Hematopoietic multipotent progenitor cell treated with erythropoietin and hydrocortisone succinate and interleukin-3 and kit ligand, for 15 days (in vitro differentiated cells): Measurements from ENCODE around the gene MOB1B.
"Not testable (repeated sequence)": the region's sequence is repeated elsewhere in the genome, so short reads cannot be mapped to it uniquely, and the experiment has no call there.

Source experiments
- DNase-seq: peaks from one replicate; pipeline ENCODE4 v3.0.0-alpha.2; 2015; ENCODE audit warnings: low spot score

The MOB1B gene

DNA sequence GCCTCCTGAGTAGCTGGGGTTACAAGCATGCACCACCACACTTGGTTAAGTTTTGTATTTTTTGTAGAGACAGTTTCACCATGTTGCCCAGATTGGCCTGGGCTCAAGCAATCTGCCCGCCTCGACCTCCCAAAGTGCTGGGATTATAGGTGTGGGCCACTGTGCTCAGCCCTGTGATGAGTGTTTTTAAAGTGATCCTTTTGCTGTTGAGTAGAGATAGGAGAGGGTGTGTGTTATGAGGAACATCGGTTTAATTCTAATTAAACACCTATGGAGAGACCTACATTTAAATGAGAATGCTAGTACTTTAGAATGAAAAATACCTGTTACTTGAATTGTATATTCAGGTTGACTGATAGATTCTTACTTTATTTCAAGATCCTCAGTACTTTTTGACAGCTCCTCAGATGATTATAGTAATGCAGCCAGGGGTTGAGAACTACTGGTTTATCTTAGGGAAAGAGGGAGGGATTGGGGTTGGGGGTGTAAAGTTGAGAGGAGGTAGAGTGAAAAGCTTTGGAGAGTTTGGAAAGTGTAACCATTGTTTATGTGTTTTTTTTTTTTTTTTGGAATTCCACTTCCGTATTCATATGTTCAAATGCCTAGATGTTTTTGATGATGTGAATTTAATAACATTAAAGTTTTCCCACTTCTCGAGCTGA is 54.5 kb downstream of the MOB1B start:
- DNase-seq: peak; percentile 39

DNA sequence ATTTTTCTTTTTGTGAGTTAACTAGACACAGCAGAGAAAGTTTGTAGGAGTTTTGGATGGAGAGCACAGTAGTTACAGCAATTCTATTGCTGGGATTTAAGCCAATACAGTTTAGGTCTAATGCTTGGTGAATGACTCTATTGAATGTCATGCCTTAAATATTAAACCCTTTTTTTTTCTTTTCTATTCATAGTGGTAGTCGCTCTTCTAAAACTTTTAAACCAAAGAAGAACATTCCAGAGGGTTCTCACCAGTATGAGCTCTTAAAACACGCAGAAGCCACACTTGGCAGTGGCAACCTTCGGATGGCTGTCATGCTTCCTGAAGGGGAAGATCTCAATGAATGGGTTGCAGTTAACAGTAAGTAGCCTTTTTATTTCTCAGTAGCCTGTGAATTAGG is 56.5 kb downstream of the MOB1B start:
- DNase-seq: no peak

DNA sequence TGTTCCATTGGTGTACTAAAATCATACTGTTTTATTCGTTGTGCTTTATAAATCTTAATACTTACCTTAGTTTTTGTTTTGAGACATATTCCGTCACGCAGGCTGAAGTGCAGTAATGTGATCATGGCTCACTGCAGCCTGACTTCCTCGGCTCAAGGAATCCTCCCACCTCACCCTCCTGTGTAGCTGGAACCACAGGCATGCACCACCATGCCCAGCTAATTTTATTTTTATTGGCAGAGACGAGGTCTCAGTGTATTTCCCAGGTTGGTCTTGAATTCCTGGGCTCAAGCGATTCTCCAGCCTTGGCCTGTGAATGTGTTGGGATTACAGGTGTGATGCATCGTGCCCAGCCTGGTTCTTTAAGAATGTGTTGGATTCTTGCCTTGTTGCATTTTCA is 66.9 kb downstream of the MOB1B start:
- DNase-seq: no peak

GRCh38 chr4:70976252-70976651 is 74.1 kb downstream of the MOB1B start:
- peak; percentile 77 for DNase-seq

DNA sequence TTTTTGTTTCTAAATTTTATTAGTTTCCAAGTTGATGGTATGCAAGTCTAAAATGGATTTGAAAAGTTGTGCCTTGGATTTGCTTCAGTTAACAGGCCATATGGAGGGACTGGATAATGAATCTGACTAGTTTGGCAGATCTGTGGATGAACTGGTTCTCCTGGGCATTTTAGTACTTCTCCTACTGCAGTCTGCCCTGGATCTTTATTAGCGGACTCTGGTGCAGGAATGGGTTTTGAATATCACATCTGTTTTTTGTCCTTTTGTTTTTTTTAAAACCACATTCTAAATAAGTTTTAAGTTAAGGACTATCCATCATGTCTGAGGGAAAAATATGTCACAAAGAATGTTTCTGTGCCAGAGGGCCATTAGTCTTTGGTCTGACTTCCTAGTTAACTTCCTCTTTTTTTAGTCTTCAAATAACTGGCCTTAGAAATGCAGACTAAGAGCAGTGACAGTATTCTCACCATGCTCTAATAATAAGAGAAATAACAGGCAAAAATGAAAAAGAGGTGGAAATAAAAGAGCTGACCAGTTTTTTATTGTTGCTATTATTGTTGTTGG is 77.4 kb downstream of the MOB1B start:
- no peak for DNase-seq

GRCh38 chr4:70980196-70980595 is 78.0 kb downstream of the MOB1B start:
- no peak for DNase-seq

GRCh38 chr4:70984106-70984505 is 81.9 kb downstream of the MOB1B start:
- DNase-seq: no peak

GRCh38 chr4:70984589-70984988 is 82.4 kb downstream of the MOB1B start:
- DNase-seq: no peak

- DNase-seq: no peak
Measured at GRCh38 chr4:70991596-70991995, 89.4 kb downstream of the MOB1B start.

GRCh38 chr4:70992391-70992881 is 90.3 kb downstream of the MOB1B start:
- DNase-seq: no peak

- peak; percentile 92 for DNase-seq
Measured at GRCh38 chr4:70993181-70994068, 91.3 kb downstream of the MOB1B start, which contains the start of gene DCK. Gene DCK, plus strand, starts transcription at chr4:70993649. Its CDS starts 187 bp downstream, at chr4:70993836.

DNA sequence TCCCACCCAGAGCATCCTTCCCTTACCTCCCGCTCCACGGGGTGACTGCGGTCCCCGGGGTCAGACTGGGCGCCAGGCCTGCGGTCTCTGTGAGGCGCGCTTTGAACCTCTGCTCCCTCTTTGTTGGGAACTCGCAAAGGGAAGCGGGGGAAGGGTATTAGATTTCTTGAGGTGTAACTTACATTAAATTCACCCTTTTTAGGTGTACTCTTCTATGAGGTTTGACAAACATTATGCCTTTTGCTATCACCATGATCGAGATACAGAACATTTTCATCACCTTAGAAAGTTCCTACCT is 91.8 kb downstream of the MOB1B start:
- no peak for DNase-seq

DNA sequence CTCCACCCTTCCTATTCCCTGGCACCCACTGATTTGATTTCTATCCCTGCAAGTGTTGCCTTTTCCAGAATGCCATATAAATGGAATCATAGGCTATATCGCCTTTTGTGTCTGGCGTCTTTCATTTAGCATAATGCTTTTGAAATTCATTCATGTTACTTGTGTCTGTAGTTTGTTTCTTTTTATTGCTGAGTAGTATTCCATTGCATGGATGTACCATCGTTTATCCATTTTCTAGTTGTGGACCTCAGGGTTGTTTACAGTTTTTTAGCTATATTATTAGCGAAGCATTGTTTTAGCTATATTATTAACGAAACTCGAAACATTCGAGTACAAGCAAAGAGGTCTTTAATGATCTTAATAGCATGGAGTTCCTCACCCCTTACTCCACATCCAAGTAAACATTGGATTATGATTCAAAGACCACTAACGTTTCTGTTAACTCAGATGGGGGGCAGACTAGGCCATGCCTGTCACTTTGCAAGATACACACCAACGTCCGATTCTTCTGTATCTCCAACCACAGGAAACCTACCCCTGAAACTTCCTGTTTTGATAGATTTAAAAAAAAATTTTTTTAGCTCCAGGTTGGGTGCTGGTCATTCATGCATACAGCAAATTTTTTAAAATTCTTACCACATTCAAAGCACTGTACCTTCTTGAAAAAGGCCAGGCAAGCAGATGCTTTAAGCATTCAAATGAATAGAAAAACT is 92.4 kb downstream of the MOB1B start:
- DNase-seq: no peak

DNA sequence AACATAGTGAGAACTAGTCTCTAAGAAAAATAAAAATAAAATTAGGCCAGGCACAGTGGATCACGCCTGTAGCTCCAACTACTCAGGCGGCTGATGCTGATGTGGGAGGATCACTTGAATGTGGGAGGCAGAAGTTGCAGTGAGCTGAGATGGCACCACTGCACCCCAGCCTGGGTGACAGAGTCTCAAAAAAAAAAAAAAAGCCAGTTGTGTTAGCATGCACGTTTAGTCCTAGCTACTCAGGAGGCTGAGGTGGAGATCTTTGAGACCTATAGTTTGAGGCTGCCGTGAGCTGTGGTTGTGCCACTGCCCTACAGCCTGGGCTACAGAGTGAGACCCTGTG is 93.8 kb downstream of the MOB1B start:
- DNase-seq: peak; percentile 55

GRCh38 chr4:70997036-70997435 is 94.9 kb downstream of the MOB1B start:
- no peak for DNase-seq

- DNase-seq: peak; percentile 74
Measured at GRCh38 chr4:70997546-70997945, 95.4 kb downstream of the MOB1B start.

- not testable (repeated sequence) for DNase-seq
Measured at GRCh38 chr4:70999639-71000038, 97.5 kb downstream of the MOB1B start.

DNA sequence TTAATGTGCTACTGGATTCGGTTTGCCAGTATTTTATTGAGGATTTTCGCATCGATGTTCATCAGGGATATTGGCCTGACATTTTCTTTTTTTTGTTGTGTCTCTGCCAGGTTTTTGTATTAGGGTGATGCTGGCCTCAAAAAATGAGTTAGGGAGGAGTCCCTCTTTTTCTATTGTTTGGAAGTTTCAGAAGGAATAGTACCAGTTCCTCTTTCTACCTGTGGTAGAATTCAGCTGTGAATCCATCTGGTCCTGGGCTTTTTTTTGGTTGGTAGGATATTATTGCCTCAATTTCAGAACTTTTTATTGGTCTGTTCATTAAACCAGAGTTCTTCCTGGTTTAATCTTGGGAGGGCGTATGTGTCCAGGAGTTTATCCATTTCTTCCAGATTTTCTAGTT is 99.2 kb downstream of the MOB1B start:
- DNase-seq: not testable (repeated sequence)

GRCh38 chr4:71004281-71004851 is 102.2 kb downstream of the MOB1B start:
- no peak for DNase-seq

- DNase-seq: not testable (repeated sequence)
Measured at GRCh38 chr4:71005025-71005424, 102.9 kb downstream of the MOB1B start.

GRCh38 chr4:71006203-71006907 is 104.2 kb downstream of the MOB1B start:
- DNase-seq: no peak
